Liver (tissue), 9 donors: ENCODE measurements around the gene NXPH4. TPM values are rescaled to one million over a fixed set of nuclear protein-coding genes. Genes with fewer than 3 reads are reported as not detected.

Experiments
- DNase-seq: peaks from one replicate; pipeline ENCODE4 v3.0.0-alpha.2; 2017; ENCODE audit warnings: low spot score
- H3K27ac ChIP-seq, 2 donors: one replicate each; pipeline ENCODE4 v1.7.0; 2013; ENCODE audit warnings: inconsistent platforms in 2 of 2, low read length in 2 of 2, control low read depth in 1 of 2, low read depth in 1 of 2, mild to moderate bottlenecking in 1 of 2
- H3K27me3 ChIP-seq, 4 donors: one replicate each; pipeline versions ENCODE4 v1.6.1 to v1.7.0; 2013; ENCODE audit warnings: low read length in 3 of 4, inconsistent platforms in 1 of 4, mild to moderate bottlenecking in 1 of 4, moderate library complexity in 1 of 4; ENCODE audit not compliant: control insufficient read depth in 4 of 4, insufficient read depth in 4 of 4
- H3K36me3 ChIP-seq, 4 donors: one replicate each; pipeline versions ENCODE4 v1.6.1 to v1.7.0; 2013; ENCODE audit warnings: low read length in 3 of 4, mild to moderate bottlenecking in 3 of 4, low read depth in 1 of 4, moderate library complexity in 1 of 4; ENCODE audit not compliant: control insufficient read depth in 4 of 4, insufficient read depth in 3 of 4
- H3K4me1 ChIP-seq, 4 donors: one replicate each; pipeline versions ENCODE4 v1.6.1 to v1.7.0; 2013; ENCODE audit warnings: low read length in 3 of 4, mild to moderate bottlenecking in 3 of 4, moderate library complexity in 1 of 4; ENCODE audit not compliant: control insufficient read depth in 4 of 4, insufficient read depth in 4 of 4
- H3K4me3 ChIP-seq, 3 donors: one replicate each; pipeline versions ENCODE4 v1.6.1 to v1.7.0; 2013; ENCODE audit warnings: low read length in 3 of 3, control low read depth in 1 of 3, low read depth in 1 of 3, mild to moderate bottlenecking in 1 of 3
- H3K9ac ChIP-seq, 2 donors: one replicate each; pipeline ENCODE4 v1.7.0; 2013; ENCODE audit warnings: low read length in 2 of 2, mild to moderate bottlenecking in 2 of 2, moderate library complexity in 2 of 2, control low read depth in 1 of 2, low read depth in 1 of 2
- H3K9me3 ChIP-seq, 4 donors: one replicate each; pipeline versions ENCODE4 v1.6.1 to v1.7.0; 2013; ENCODE audit warnings: low read length in 3 of 4; ENCODE audit not compliant: control insufficient read depth in 4 of 4
- ATF3 ChIP-seq: IDR thresholded peaks from 2 replicates; pipeline ENCODE4 v1.6.1; 2016; ENCODE audit warnings: antibody characterized with exemption
- CTCF ChIP-seq: fragments of 150-350 bp; IDR thresholded peaks from 2 replicates; pipeline ENCODE4 v1.5.1; 2017; ENCODE audit warnings: improper control_type of control experiment, low read depth, low read length; ENCODE audit not compliant: missing input control
- EGR1 ChIP-seq, 2 donors: IDR thresholded peaks; 2 replicates each; pipeline ENCODE4 v1.6.1; 2016 to 2018; ENCODE audit warnings: antibody characterized with exemption in 2 of 2, low read depth in 2 of 2
- FOXA1 ChIP-seq: IDR thresholded peaks from 2 replicates; pipeline ENCODE4 v1.6.1; 2016; ENCODE audit warnings: antibody characterized with exemption
- FOXA2 ChIP-seq: IDR thresholded peaks from 2 replicates; pipeline ENCODE4 v1.6.1; 2016; ENCODE audit warnings: antibody characterized with exemption
- GABPA ChIP-seq, 2 donors: IDR thresholded peaks in 1 of 2; conservative IDR thresholded peaks in 1 of 2; 2 replicates each; pipeline ENCODE4 v1.6.1; 2016; ENCODE audit warnings: antibody characterized with exemption in 2 of 2, mild to moderate bottlenecking in 1 of 2, moderate library complexity in 1 of 2
- HNF4A ChIP-seq, 2 donors: conservative IDR thresholded peaks; 2 replicates each; pipeline ENCODE4 v1.6.1; 2016; ENCODE audit warnings: antibody characterized with exemption in 2 of 2, mild to moderate bottlenecking in 2 of 2
- HNF4G ChIP-seq: IDR thresholded peaks from 2 replicates; pipeline ENCODE4 v1.6.1; 2016; ENCODE audit warnings: antibody characterized with exemption
- JUND ChIP-seq, 2 donors: IDR thresholded peaks; 2 replicates each; pipeline ENCODE4 v1.6.1; 2016; ENCODE audit warnings: antibody characterized with exemption in 2 of 2
- MAX ChIP-seq: IDR thresholded peaks from 2 replicates; pipeline ENCODE4 v1.6.1; 2016; ENCODE audit warnings: antibody characterized with exemption
- NR2F2 ChIP-seq: IDR thresholded peaks from 2 replicates; pipeline ENCODE4 v1.6.1; 2016; ENCODE audit warnings: antibody characterized with exemption
- RAD21 ChIP-seq, 2 donors: IDR thresholded peaks; 2 replicates each; pipeline ENCODE4 v1.6.1; 2016; ENCODE audit warnings: antibody characterized with exemption in 2 of 2, mild to moderate bottlenecking in 2 of 2
- REST ChIP-seq: IDR thresholded peaks from 2 replicates; pipeline ENCODE4 v1.6.1; 2016; ENCODE audit warnings: antibody characterized with exemption, mild to moderate bottlenecking
- RXRA ChIP-seq, 2 donors: IDR thresholded peaks; 2 replicates each; pipeline ENCODE4 v1.6.1; 2017 to 2018; ENCODE audit warnings: antibody characterized with exemption in 2 of 2, mild to moderate bottlenecking in 1 of 2
- SP1 ChIP-seq: IDR thresholded peaks from 2 replicates; pipeline ENCODE4 v1.6.1; 2018; ENCODE audit warnings: antibody characterized with exemption, mild to moderate bottlenecking
- TAF1 ChIP-seq: conservative IDR thresholded peaks from 2 replicates; pipeline ENCODE4 v1.6.1; 2016; ENCODE audit warnings: antibody characterized with exemption, mild to moderate bottlenecking
- YY1 ChIP-seq: IDR thresholded peaks from 2 replicates; pipeline ENCODE4 v1.6.1; 2016; ENCODE audit warnings: antibody characterized with exemption, mild to moderate bottlenecking
- ZBTB33 ChIP-seq: IDR thresholded peaks from 2 replicates; pipeline ENCODE4 v1.6.1; 2016; ENCODE audit warnings: antibody characterized with exemption
- WGBS: extraction: QIAGEN DNeasy Blood & Tissue Kit; methylation state at CpG from one replicate; pipeline ENCODE4 v1.1.7; 2013; 5-methylcytosine and 5-hydroxymethylcytosine counted together
- polyA plus RNA-seq, 2 donors: library from polyadenylated mRNA; stranded (reverse) in 1 of 2; unstranded in 1 of 2; fragments of 200-250 nt in 1 of 2; fragments of >200 nt in 1 of 2; fragmentation: Nextera tagmentation in 1 of 2; extraction: Ambion mirVana in 1 of 2; gene quantifications; one replicate each; pipeline versions ENCODE4 v1.2.1 to v1.2.3, GENCODE V29; 2013 to 2015
- total RNA-seq, 2 donors: library from RNA; depleted of rRNA; stranded (reverse); fragments of >200 nt; gene quantifications; one replicate each; pipeline ENCODE4 v1.2.3, GENCODE V29; 2014
- donor health status: healthy.
- donor health status: healthy.
- donor health status: healthy.
- donor health status: healthy.
- donor health status: healthy.

Gene NXPH4
- total and polyA plus RNA-seq, 4 donors: 0.15 TPM; not detected in 3

GRCh38 chr12:57231276-57232021, 14.9 kb downstream of the NXPH4 start:
- Histone ChIP-seq H3K27me3 (no peaks in the 10 kb centered on the region), H3K9me3 (no peaks in the 10 kb centered on the region), H3K36me3 (peaks cover 12 to 20% (median 15%) of the 10 kb centered on the region in 4 donors), H3K4me1 (peaks cover 18 to 61% (median 46%) of the 10 kb centered on the region in 4 donors), H3K9ac (peak overlapping the region; percentile 76 to 88), H3K4me3 (peak overlapping the region; percentile 55 to 83 (median 68)), H3K27ac (peak overlapping the region; percentile 94 to 97)
- 43% methylated on average over 13 of the region's 13 CpGs for WGBS
- DNase-seq: no peak
- TF ChIP-seq ZBTB33 (no peak), MAX (no peak), CTCF (no peak), FOXA1 (no peak), TAF1 (no peak), REST (no peak), JUND (IDR thresholded peaks at IDR 0.05) (no peak), RXRA (IDR thresholded peaks at IDR 0.05) (peak; percentile 53 to 64), GABPA (IDR thresholded peaks at IDR 0.05 in 1 of 2, conservative IDR thresholded peaks at IDR 0.05 in 1 of 2) (no peak), HNF4A (conservative IDR thresholded peaks at IDR 0.05) (peak; percentile 44 to 51), NR2F2 (no peak), RAD21 (IDR thresholded peaks at IDR 0.05) (peak in 1 of 2 donors; percentile 13), SP1 (peak; percentile 34), FOXA2 (no peak), EGR1 (IDR thresholded peaks at IDR 0.05; ENCODE audit: low read depth in 2 of 2) (no peak), HNF4G (no peak), ATF3 (no peak), YY1 (no peak)
